CD4-positive, alpha-beta T cell (primary cell): Measurements from ENCODE around the gene XRRA1. TPM values are rescaled to one million over a fixed set of nuclear protein-coding genes. Genes with fewer than 3 reads are reported as not detected.
A peak's percentile ranks its signal among the peaks of the same experiment; 100 is the strongest.

Experiments
- ATAC-seq: fragments of 200-7000 bp; cut with Tn5 transposase; one replicate; pipeline ENCODE4 v1.10.0; 2022; ENCODE audit warnings: mild to moderate bottlenecking; ENCODE audit not compliant: poor library complexity
- CTCF ChIA-PET: fragments of 350-600 bp; sonication (Branson Sonifier 250); formaldehyde crosslinking; loops from one replicate; lab custom pipeline; 2021; ENCODE audit warnings: antibody characterized with exemption, inconsistent platforms; lab: Charles Lee
- POLR2A ChIA-PET: fragments of 350-600 bp; sonication (Branson Sonifier 250); formaldehyde crosslinking; loops from one replicate; lab custom pipeline; 2021; ENCODE audit warnings: antibody characterized with exemption, inconsistent platforms; lab: Charles Lee
- DNase-seq, 14 experiments: peaks; one replicate each; pipeline ENCODE4 v3.0.0-alpha.2; 2013 to 2020; ENCODE audit warnings: mixed read lengths in 2 of 14
- H3K27ac ChIP-seq, 2 donors: one replicate each; pipeline versions ENCODE4 v1.5.1 to v1.7.0; 2013; ENCODE audit warnings: low read length in 2 of 2, low read depth in 1 of 2, mild to moderate bottlenecking in 1 of 2
- H3K27me3 ChIP-seq, 2 experiments: 1 replicate in 1 of 2; 2 replicates in 1 of 2; pipeline versions ENCODE4 v1.6.1 to v1.7.0; 2013; ENCODE audit warnings: low read length in 2 of 2, control low read depth in 1 of 2, mild to moderate bottlenecking in 1 of 2, moderate library complexity in 1 of 2; ENCODE audit not compliant: insufficient read depth in 2 of 2, control insufficient read depth in 1 of 2
- H3K36me3 ChIP-seq: one replicate; pipeline ENCODE4 v1.6.1; 2013; ENCODE audit warnings: low read length, control low read depth; ENCODE audit not compliant: insufficient read depth
- H3K4me1 ChIP-seq: one replicate; pipeline ENCODE4 v1.6.1; 2013; ENCODE audit warnings: low read length, control low read depth; ENCODE audit not compliant: insufficient read depth
- H3K4me3 ChIP-seq: one replicate; pipeline ENCODE4 v1.5.1; 2013; ENCODE audit warnings: mild to moderate bottlenecking, low read length, moderate library complexity
- H3K9me3 ChIP-seq, 2 experiments: 1 replicate in 1 of 2; 2 replicates in 1 of 2; pipeline versions ENCODE4 v1.6.1 to v1.7.0; 2013; ENCODE audit warnings: low read length in 2 of 2, mild to moderate bottlenecking in 2 of 2, control low read depth in 1 of 2, moderate library complexity in 1 of 2; ENCODE audit not compliant: control insufficient read depth in 1 of 2, insufficient read depth in 1 of 2
- H3K27ac Mint-ChIP-seq: one replicate; pipeline ENCODE4 v1.8.0; 2020; ENCODE audit warnings: mixed read lengths
- H3K27me3 Mint-ChIP-seq: one replicate; pipeline ENCODE4 v1.8.0; 2021; ENCODE audit warnings: mixed read lengths
- H3K36me3 Mint-ChIP-seq: one replicate; pipeline ENCODE4 v1.8.0; 2021; ENCODE audit warnings: low read depth, mixed read lengths
- H3K4me1 Mint-ChIP-seq: one replicate; pipeline ENCODE4 v1.8.0; 2021; ENCODE audit warnings: low read depth, mixed read lengths
- H3K4me3 Mint-ChIP-seq: one replicate; pipeline ENCODE4 v1.8.0; 2020; ENCODE audit warnings: mild to moderate bottlenecking, mixed read lengths
- H3K9me3 Mint-ChIP-seq: one replicate; pipeline ENCODE4 v1.8.0; 2020; ENCODE audit warnings: mixed read lengths
- CTCF ChIP-seq: fragments of 200-600 bp; IDR thresholded peaks from one replicate; pipeline ENCODE4 v1.8.0; 2022; ENCODE audit warnings: antibody characterized with exemption, mild to moderate bottlenecking
- intact Hi-C, 2 experiments: fragments of 100-400 bp; cut with DNase I in 1 of 2; cut with micrococcal nuclease in 1 of 2; formaldehyde crosslinking; loops; one replicate each; pipeline versions ENCODE4 v1.15.1 to v1.9.0; 2023 to 2025; cut with DNase I, micrococcal nuclease
- total RNA-seq, 174 experiments: library from RNA in 2 of 174; stranded (reverse) in 2 of 174; gene quantifications; one replicate each; pipeline ENCODE4 v1.2.3 and lab custom pipeline; 2021 to 2026

Gene XRRA1
- total RNA-seq, 2 experiments from 2014 or later: 12.2 to 12.5 TPM

- no peak for TF ChIP-seq CTCF
- H3K27me3 Mint-ChIP-seq: no peaks in the 10 kb centered on the region
- ATAC-seq: no peak
Measured at GRCh38 chr11:74932797-74933196, 16.1 kb downstream of the XRRA1 start.

GRCh38 chr11:74932169-74932568, 16.7 kb downstream of the XRRA1 start:
- intact Hi-C loops: loop anchor here in 1 of 2 experiments (5.0 kb wide), 1 partner anchor 210 kb away; no protein-coding TSS in a partner anchor
- no peak for TF ChIP-seq CTCF
- CTCF ChIA-PET: interaction anchor here (1.4 to 4.2 kb wide), 2 partner anchors 17 to 317 kb away, joined by 3 to 21 read pairs; partner anchors contain the start of genes SPCS2 and XRRA1
- no peaks in the 10 kb centered on the region for H3K4me1 ChIP-seq
- Mint-ChIP-seq H3K4me1 (no peaks in the 10 kb centered on the region), H3K4me3 (no peak overlapping the region), H3K27me3 (no peaks in the 10 kb centered on the region), H3K27ac (no peak overlapping the region), H3K36me3 (peaks cover 39% of the 10 kb centered on the region), H3K9me3 (no peaks in the 10 kb centered on the region)
- POLR2A ChIA-PET: interaction anchor here (0.7 kb wide), 2 partner anchors 56 to 205 kb away, joined by 3 read pairs; partner anchors contain the start of gene NEU3
- no peak for DNase-seq
- no peaks in the 10 kb centered on the region for H3K27me3 ChIP-seq
- no peak overlapping the region for H3K27ac ChIP-seq
- no peak for ATAC-seq
- peaks cover 91% of the 10 kb centered on the region for H3K36me3 ChIP-seq
- no peak overlapping the region for H3K4me3 ChIP-seq
- no peaks in the 10 kb centered on the region for H3K9me3 ChIP-seq

More at GRCh38 chr11:74932797-74933196, 16.1 kb downstream of the XRRA1 start:
- no peaks in the 10 kb centered on the region for H3K4me1 Mint-ChIP-seq
- CTCF ChIA-PET: interaction anchor here (1.4 to 4.2 kb wide), 2 partner anchors 16 to 316 kb away, joined by 3 to 21 read pairs; partner anchors contain the start of genes SPCS2 and XRRA1
- Histone ChIP-seq H3K9me3 (no peaks in the 10 kb centered on the region), H3K4me1 (no peaks in the 10 kb centered on the region), H3K27me3 (no peaks in the 10 kb centered on the region), H3K36me3 (peaks cover 91% of the 10 kb centered on the region), H3K4me3 (no peak overlapping the region), H3K27ac (no peak overlapping the region)
- POLR2A ChIA-PET: no interaction called here
- H3K9me3 Mint-ChIP-seq: no peaks in the 10 kb centered on the region
- intact Hi-C loops: loop anchor here in 1 of 2 experiments (5.0 kb wide), 1 partner anchor 210 kb away; no protein-coding TSS in a partner anchor
- no peak overlapping the region for H3K27ac Mint-ChIP-seq
- peaks cover 42% of the 10 kb centered on the region for H3K36me3 Mint-ChIP-seq
- no peak overlapping the region for H3K4me3 Mint-ChIP-seq
- DNase-seq: no peak

- H3K4me3 ChIP-seq: no peak overlapping the region
- no peak overlapping the region for H3K27ac Mint-ChIP-seq
- no peak overlapping the region for H3K4me3 Mint-ChIP-seq
- CTCF ChIA-PET: interaction anchor here (0.6 to 4.2 kb wide), 10 partner anchors 9 to 319 kb away, joined by 3 to 21 read pairs (median 4); partner anchors contain the start of genes SPCS2 and XRRA1
- DNase-seq (peak; percentile 25 to 88 (median 56)), ATAC-seq (peak; percentile 82)
- no peaks in the 10 kb centered on the region for H3K9me3 ChIP-seq
- no peaks in the 10 kb centered on the region for H3K4me1 Mint-ChIP-seq
- peaks cover 91% of the 10 kb centered on the region for H3K36me3 ChIP-seq
- no peaks in the 10 kb centered on the region for H3K27me3 ChIP-seq
- peak; percentile 97 for TF ChIP-seq CTCF
- POLR2A ChIA-PET: interaction anchor here (0.8 to 1.0 kb wide), 2 partner anchors 10 to 349 kb away, joined by 3 read pairs; no protein-coding TSS in a partner anchor
- H3K27ac ChIP-seq: no peak overlapping the region
- intact Hi-C loops: loop anchor here (1.0 to 5.0 kb wide), 6 partner anchors 103 to 319 kb away; no protein-coding TSS in a partner anchor
- H3K27me3 Mint-ChIP-seq: no peaks in the 10 kb centered on the region
- no peaks in the 10 kb centered on the region for H3K9me3 Mint-ChIP-seq
- no peaks in the 10 kb centered on the region for H3K4me1 ChIP-seq
- H3K36me3 Mint-ChIP-seq: peaks cover 15% of the 10 kb centered on the region
Measured at GRCh38 chr11:74929431-74930363, 19.2 kb downstream of the XRRA1 start.
